Endothelial cell (in vitro differentiated cells): Measurements from ENCODE around the gene SIRT4. TPM values are rescaled to one million over a fixed set of nuclear protein-coding genes. Genes with fewer than 3 reads are reported as not detected.

Experiments
- DNase-seq: peaks from one replicate; pipeline ENCODE4 v3.0.0; 2021; ENCODE audit warnings: low spot score
- H3K27ac Mint-ChIP-seq: one replicate; pipeline ENCODE4 v1.8.0; 2021; ENCODE audit warnings: mixed read lengths, inconsistent platforms; ENCODE audit not compliant: unreplicated experiment
- H3K27me3 Mint-ChIP-seq: one replicate; pipeline ENCODE4 v1.8.0; 2021; ENCODE audit warnings: mild to moderate bottlenecking, moderate library complexity, mixed read lengths, inconsistent platforms; ENCODE audit not compliant: unreplicated experiment
- H3K36me3 Mint-ChIP-seq: one replicate; pipeline ENCODE4 v1.8.0; 2021; ENCODE audit warnings: mild to moderate bottlenecking, low read depth, mixed read lengths, inconsistent platforms; ENCODE audit not compliant: unreplicated experiment
- H3K4me1 Mint-ChIP-seq: one replicate; pipeline ENCODE4 v1.8.0; 2021; ENCODE audit warnings: mild to moderate bottlenecking, mixed read lengths, inconsistent platforms; ENCODE audit not compliant: unreplicated experiment
- H3K4me3 Mint-ChIP-seq: one replicate; pipeline ENCODE4 v1.8.0; 2021; ENCODE audit warnings: mild to moderate bottlenecking, mixed read lengths, inconsistent platforms; ENCODE audit not compliant: unreplicated experiment
- H3K9me3 Mint-ChIP-seq: one replicate; pipeline ENCODE4 v1.8.0; 2021; ENCODE audit warnings: mixed read lengths, inconsistent platforms; ENCODE audit not compliant: unreplicated experiment
- CTCF ChIP-seq: fragments of 200-600 bp; sonication (generic); IDR thresholded peaks from one replicate; pipeline ENCODE4 v1.5.0; 2021; ENCODE audit warnings: antibody characterized with exemption; ENCODE audit not compliant: unreplicated experiment
- total RNA-seq: library from RNA; stranded (reverse); fragmentation: NEBNext Ultra II Directional; extraction: Animal tissue kit (Norgen Biotek cat#: 25700); gene quantifications from one replicate; pipeline ENCODE4 v1.2.1, GENCODE V29; 2021; ENCODE audit not compliant: unreplicated experiment

SIRT4 gene
- total RNA-seq, 1 donor from 2014 or later: 1.8 TPM

GRCh38 chr12:120263748-120264085 is 38.4 kb upstream of the SIRT4 start:
- peak overlapping the region; percentile 68 for H3K27ac Mint-ChIP-seq

GRCh38 chr12:120264086-120264903 is 37.8 kb upstream of the SIRT4 start:
- TF ChIP-seq CTCF: no peak
- Mint-ChIP-seq H3K4me3 (peak overlapping the region; percentile 100), H3K27ac (peak overlapping the region; percentile 94), H3K4me1 (peaks cover 75% of the 10 kb centered on the region), H3K27me3 (peaks cover 9% of the 10 kb centered on the region), H3K36me3 (peaks cover 9% of the 10 kb centered on the region), H3K9me3 (no peaks in the 10 kb centered on the region)
- no peak for DNase-seq

More at GRCh38 chr12:120263748-120264085, 38.4 kb upstream of the SIRT4 start:
- Mint-ChIP-seq H3K4me1 (peaks cover 76% of the 10 kb centered on the region), H3K9me3 (no peaks in the 10 kb centered on the region), H3K27me3 (peaks cover 9% of the 10 kb centered on the region), H3K4me3 (peak overlapping the region; percentile 100), H3K36me3 (peaks cover 9% of the 10 kb centered on the region)
- no peak for DNase-seq
- TF ChIP-seq CTCF: no peak

GRCh38 chr12:120264904-120265472 is 37.1 kb upstream of the SIRT4 start:
- Mint-ChIP-seq H3K4me1 (peaks cover 69% of the 10 kb centered on the region), H3K27me3 (peaks cover 9% of the 10 kb centered on the region), H3K4me3 (peak overlapping the region; percentile 100), H3K36me3 (peaks cover 9% of the 10 kb centered on the region), H3K27ac (peak overlapping the region; percentile 94), H3K9me3 (no peaks in the 10 kb centered on the region)
- no peak for TF ChIP-seq CTCF
- DNase-seq: no peak

- H3K4me1 Mint-ChIP-seq: peaks cover 62% of the 10 kb centered on the region
- peak within 1 kb of the TSS; percentile 94 for H3K27ac Mint-ChIP-seq
- peaks cover 9% of the 10 kb centered on the region for H3K27me3 Mint-ChIP-seq
- peak; percentile 85 for TF ChIP-seq CTCF
- H3K36me3 Mint-ChIP-seq: peaks cover 9% of the 10 kb centered on the region
- peak; percentile 97 for DNase-seq
- H3K4me3 Mint-ChIP-seq: peak within 1 kb of the TSS; percentile 100
- H3K9me3 Mint-ChIP-seq: no peaks in the 10 kb centered on the region
Measured at GRCh38 chr12:120265473-120266179, 36.5 kb upstream of the SIRT4 start, which contains the start of gene PXN. Gene PXN, minus strand, starts transcription at chr12:120265730. Its CDS starts 101 bp downstream, at chr12:120265629.
